Suprapubic skin (tissue), 4 donors: ENCODE data around the gene KANSL1. TPM values are rescaled to one million over a fixed set of nuclear protein-coding genes. Genes with fewer than 3 reads are reported as not detected.
"Not testable (repeated sequence)": the region's sequence is repeated elsewhere in the genome, so short reads cannot be mapped to it uniquely, and the experiment has no call there.

Experiments used
- DNase-seq, 2 donors: peaks; one replicate each; pipeline ENCODE4 v3.0.0-alpha.2; 2019; ENCODE audit warnings: low spot score in 2 of 2
- H3K27ac ChIP-seq: fragments of 200-600 bp; sonication (generic); one replicate; pipeline ENCODE4 v1.5.1; 2019
- H3K27me3 ChIP-seq: fragments of 200-600 bp; sonication (generic); one replicate; pipeline ENCODE4 v1.5.1; 2019
- H3K36me3 ChIP-seq: fragments of 200-600 bp; sonication (generic); one replicate; pipeline ENCODE4 v1.5.1; 2019
- H3K4me1 ChIP-seq: fragments of 200-600 bp; sonication (generic); one replicate; pipeline ENCODE4 v1.5.1; 2019
- H3K4me3 ChIP-seq: fragments of 200-600 bp; sonication (generic); one replicate; pipeline ENCODE4 v1.5.1; 2019; ENCODE audit warnings: mild to moderate bottlenecking
- H3K9me3 ChIP-seq: fragments of 200-600 bp; sonication (generic); one replicate; pipeline ENCODE4 v1.5.1; 2019
- EP300 ChIP-seq: sonication (generic); formaldehyde crosslinking; IDR thresholded peaks from one replicate; pipeline ENCODE4 v1.6.1; 2017; ENCODE audit warnings: antibody characterized with exemption
- POLR2A ChIP-seq, 2 donors: fragments of 450-650 bp; IDR thresholded peaks; one replicate each; pipeline ENCODE4 v1.6.1; 2017; ENCODE audit warnings: antibody characterized with exemption in 2 of 2, mild to moderate bottlenecking in 2 of 2, moderate library complexity in 2 of 2
- POLR2AphosphoS5 ChIP-seq, 3 donors: sonication (generic); formaldehyde crosslinking; IDR thresholded peaks; one replicate each; pipeline ENCODE4 v1.6.1; 2017; ENCODE audit warnings: antibody characterized with exemption in 3 of 3
- WGBS: methylation state at CpG from one replicate; pipeline ENCODE4 v1.1.5; 2018; 5-methylcytosine and 5-hydroxymethylcytosine counted together
- total RNA-seq, 4 donors: library from RNA; depleted of rRNA; stranded (reverse); fragments of >200 nt; gene quantifications; one replicate each; pipeline ENCODE4 v1.1.0, GENCODE V29; 2016
- TF ChIP-seq, protein P1 (sequence below), 2 donors: fragments of 200-600 bp in 1 of 2; fragments of 450-650 bp in 1 of 2; sonication (generic) in 1 of 2; IDR thresholded peaks; one replicate each; pipeline ENCODE4 v1.5.1; 2016 to 2019; ENCODE audit warnings: antibody characterized with exemption in 2 of 2, mild to moderate bottlenecking in 1 of 2, moderate library complexity in 1 of 2

The KANSL1 gene
- total RNA-seq, 4 donors from 2014 or later = 68.2 to 187 (median 79.0) TPM

DNA sequence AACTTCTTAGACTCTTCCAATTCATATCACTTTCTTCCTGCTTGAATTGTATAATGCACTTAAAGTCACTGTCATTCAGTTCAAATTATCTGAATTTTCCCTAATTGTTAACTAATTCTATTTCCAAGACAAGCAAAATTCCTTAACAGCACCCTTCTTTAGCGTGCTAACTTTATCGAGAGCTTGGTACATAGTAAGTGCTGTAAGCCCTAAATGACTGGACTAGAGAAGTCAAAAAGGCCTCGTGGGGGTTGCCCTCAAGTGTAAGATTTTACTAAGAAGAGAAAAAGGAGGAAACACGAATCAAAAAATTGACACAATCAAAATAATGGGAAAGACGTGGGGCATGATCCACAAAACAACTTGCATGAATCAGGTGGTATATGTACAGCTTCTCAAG, 11.3 kb downstream of the KANSL1 start:
- no peak for DNase-seq
- H3K27me3 ChIP-seq = no peaks in the 10 kb centered on the region
- WGBS = 70% methylated on average over 5 of the region's 5 CpGs
- no peak for TF ChIP-seq POLR2AphosphoS5 (IDR thresholded peaks at IDR 0.05)
- TF ChIP-seq, protein P1, sequence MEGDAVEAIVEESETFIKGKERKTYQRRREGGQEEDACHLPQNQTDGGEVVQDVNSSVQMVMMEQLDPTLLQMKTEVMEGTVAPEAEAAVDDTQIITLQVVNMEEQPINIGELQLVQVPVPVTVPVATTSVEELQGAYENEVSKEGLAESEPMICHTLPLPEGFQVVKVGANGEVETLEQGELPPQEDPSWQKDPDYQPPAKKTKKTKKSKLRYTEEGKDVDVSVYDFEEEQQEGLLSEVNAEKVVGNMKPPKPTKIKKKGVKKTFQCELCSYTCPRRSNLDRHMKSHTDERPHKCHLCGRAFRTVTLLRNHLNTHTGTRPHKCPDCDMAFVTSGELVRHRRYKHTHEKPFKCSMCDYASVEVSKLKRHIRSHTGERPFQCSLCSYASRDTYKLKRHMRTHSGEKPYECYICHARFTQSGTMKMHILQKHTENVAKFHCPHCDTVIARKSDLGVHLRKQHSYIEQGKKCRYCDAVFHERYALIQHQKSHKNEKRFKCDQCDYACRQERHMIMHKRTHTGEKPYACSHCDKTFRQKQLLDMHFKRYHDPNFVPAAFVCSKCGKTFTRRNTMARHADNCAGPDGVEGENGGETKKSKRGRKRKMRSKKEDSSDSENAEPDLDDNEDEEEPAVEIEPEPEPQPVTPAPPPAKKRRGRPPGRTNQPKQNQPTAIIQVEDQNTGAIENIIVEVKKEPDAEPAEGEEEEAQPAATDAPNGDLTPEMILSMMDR (IDR thresholded peaks at IDR 0.05) = no peak
- TF ChIP-seq EP300 = no peak
- TF ChIP-seq POLR2A (IDR thresholded peaks at IDR 0.05) = no peak
- no peaks in the 10 kb centered on the region for H3K36me3 ChIP-seq
- no peaks in the 10 kb centered on the region for H3K9me3 ChIP-seq
- H3K27ac ChIP-seq = no peak overlapping the region
- no peak overlapping the region for H3K4me3 ChIP-seq
- peaks cover 69% of the 10 kb centered on the region for H3K4me1 ChIP-seq

DNA sequence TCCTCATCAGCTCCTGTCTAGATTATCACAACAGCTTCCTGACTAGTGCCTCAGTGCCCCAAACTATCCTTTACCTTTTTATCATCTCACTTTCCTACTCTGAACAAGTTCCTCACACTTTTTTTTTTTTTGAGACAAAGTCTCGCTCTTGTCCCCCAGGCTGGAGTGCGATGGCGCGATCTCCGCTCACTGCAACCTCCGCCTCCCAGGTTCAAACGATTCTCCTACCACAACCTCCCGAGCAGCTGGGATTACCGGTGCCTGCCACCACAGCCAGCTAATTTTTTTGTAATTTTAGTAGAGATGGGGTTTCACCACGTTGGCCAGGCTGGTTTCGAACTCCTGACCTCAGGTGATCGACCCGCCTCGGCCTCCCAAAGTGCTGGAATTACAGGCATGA, 11.9 kb downstream of the KANSL1 start:
- H3K4me3 ChIP-seq, H3K27ac ChIP-seq, H3K9me3 ChIP-seq, DNase-seq, H3K27me3 ChIP-seq, H3K36me3 ChIP-seq: not testable (repeated sequence)
- H3K4me1 ChIP-seq = peaks cover 68% of the 10 kb centered on the region
- 92% methylated on average over 14 of the region's 14 CpGs for WGBS

DNA sequence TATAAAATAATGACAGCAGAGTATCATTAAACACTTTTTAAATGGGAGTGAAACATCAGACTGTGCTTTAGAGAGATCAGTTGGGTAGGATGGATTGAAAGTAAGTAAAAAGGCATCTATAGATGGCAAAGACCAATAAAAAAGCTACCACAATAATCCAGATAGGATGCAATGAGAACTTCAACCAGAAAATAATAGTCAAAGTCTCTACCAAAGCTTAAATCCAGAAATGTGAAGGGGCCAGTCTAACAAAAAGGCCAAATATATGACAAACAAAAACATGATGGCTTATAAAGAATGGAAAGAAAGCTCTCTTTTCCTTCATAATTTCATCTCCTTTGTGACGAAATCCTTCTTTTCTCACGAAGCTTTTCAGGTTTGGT, 12.3 kb downstream of the KANSL1 start:
- no peak overlapping the region for H3K27ac ChIP-seq
- no peaks in the 10 kb centered on the region for H3K9me3 ChIP-seq
- no peaks in the 10 kb centered on the region for H3K27me3 ChIP-seq
- WGBS = 67% methylated on average over 2 of the region's 2 CpGs
- H3K4me1 ChIP-seq = peaks cover 69% of the 10 kb centered on the region
- DNase-seq = no peak
- TF ChIP-seq, protein P1 (IDR thresholded peaks at IDR 0.05) = no peak
- TF ChIP-seq POLR2A (IDR thresholded peaks at IDR 0.05) = no peak
- TF ChIP-seq EP300 = no peak
- no peak for TF ChIP-seq POLR2AphosphoS5 (IDR thresholded peaks at IDR 0.05)
- no peaks in the 10 kb centered on the region for H3K36me3 ChIP-seq
- H3K4me3 ChIP-seq = no peak overlapping the region

DNA sequence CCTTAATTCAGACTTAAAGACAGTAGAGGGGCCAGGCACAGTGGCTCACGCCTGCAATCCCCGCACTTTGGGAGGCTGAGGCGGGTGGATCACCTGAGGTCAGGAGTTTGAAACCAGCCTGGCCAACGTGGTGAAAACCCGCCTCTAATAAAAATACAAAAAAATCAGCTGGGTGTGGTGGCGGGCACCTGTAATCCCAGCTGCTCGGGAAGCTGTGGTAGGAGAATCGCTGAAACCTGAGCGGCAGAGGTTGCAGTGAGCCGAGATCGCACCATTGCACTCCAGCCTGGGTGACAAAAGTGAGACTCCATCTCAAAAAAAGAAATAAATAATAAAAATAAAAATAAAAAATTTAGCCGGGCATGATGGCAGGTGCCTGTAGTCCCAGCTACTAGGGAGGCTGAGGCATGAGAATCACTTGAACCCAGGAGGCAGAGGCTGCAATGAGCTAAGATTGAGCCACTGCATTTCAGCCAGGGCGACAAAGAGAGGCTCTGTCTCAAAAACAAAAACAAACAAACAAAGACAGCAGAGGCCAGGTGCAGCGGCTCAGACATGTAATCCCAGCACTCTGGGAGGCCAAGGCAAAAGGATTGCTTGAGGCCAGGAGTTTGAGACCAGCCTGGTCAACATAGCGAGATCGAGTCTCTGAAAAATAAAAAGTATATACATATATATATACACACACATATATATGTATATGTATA, 12.9 kb downstream of the KANSL1 start:
- H3K36me3 ChIP-seq, H3K9me3 ChIP-seq, H3K27me3 ChIP-seq, H3K4me3 ChIP-seq, H3K27ac ChIP-seq, DNase-seq: not testable (repeated sequence)
- WGBS = 88% methylated on average over 16 of the region's 16 CpGs
- H3K4me1 ChIP-seq = peaks cover 70% of the 10 kb centered on the region

DNA sequence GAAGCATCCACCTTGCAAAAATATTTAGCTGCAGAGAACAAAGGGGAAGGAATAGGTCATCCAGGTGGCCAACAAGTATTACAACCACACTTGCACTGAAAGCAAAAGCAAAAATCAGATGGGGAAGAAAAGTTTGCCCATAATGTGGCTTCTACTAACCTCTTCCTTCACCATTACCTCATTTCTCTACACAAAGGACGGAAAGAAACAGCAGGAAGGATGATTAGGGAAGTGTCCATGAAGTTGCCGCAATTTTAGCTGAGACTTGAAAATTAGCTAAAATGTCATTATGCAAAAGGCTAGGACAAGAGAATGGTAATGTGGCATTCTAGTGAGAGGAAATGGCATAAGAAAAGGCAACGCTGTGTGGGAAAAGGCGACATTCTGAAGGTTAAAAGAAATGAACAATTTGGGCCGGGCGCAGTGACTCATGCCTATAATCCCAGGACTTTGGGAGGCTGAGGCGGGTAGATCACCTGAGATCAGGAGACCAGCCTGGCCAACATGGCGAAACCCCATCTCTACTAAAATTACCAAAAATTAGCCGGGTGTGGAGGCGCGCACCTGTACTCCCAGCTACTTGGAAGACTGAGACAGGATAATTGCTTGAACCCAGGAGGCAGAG, 13.7 kb downstream of the KANSL1 start:
- Histone ChIP-seq H3K9me3 (no peaks in the 10 kb centered on the region), H3K36me3 (no peaks in the 10 kb centered on the region), H3K4me3 (no peak overlapping the region), H3K27ac (no peak overlapping the region), H3K27me3 (no peaks in the 10 kb centered on the region), H3K4me1 (peaks cover 61% of the 10 kb centered on the region)
- no peak for DNase-seq
- TF ChIP-seq POLR2A (IDR thresholded peaks at IDR 0.05) (no peak), POLR2AphosphoS5 (IDR thresholded peaks at IDR 0.05) (no peak), EP300 (no peak)
- TF ChIP-seq, protein P1 (IDR thresholded peaks at IDR 0.05) = no peak
- WGBS = 85% methylated on average over 11 of the region's 11 CpGs

DNA sequence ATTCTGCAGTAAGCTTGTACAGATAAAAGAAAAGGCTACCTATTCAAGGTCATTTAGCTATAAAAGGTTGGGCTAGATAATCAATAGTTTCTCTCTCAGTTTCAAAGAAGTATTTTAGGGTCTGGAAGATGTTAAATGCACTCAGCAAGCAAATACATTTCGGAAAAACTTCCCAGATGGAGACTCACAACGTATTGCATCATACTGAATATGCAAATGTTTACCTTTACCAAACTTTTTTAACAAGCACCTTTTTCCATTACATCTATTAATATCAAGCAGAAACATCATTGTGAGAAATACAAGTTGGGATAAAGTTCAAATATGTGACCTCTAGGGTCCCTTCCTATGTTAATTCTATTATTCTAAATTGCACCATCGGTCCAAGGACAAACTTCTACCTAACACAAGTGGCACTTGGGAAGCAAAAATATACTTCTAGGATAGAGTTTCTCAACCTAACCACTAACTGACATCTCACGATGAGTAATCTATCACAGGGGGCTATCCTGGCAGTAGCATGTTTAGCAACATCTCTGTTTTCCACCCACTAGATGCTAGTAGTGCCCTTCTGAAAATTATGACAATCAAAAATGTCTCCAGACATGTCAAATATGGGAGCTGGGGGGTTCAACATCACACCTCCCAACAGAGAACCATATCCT, 14.5 kb downstream of the KANSL1 start:
- Histone ChIP-seq H3K4me1 (peaks cover 62% of the 10 kb centered on the region), H3K36me3 (no peaks in the 10 kb centered on the region), H3K9me3 (no peaks in the 10 kb centered on the region), H3K27me3 (no peaks in the 10 kb centered on the region), H3K27ac (no peak overlapping the region), H3K4me3 (no peak overlapping the region)
- WGBS = 63% methylated on average over 4 of the region's 4 CpGs
- no peak for TF ChIP-seq POLR2A (IDR thresholded peaks at IDR 0.05)
- TF ChIP-seq, protein P1 (IDR thresholded peaks at IDR 0.05) = no peak
- no peak for TF ChIP-seq POLR2AphosphoS5 (IDR thresholded peaks at IDR 0.05)
- no peak for TF ChIP-seq EP300
- no peak for DNase-seq
